Gastrocnemius medialis (tissue), 4 donors: ENCODE data around the gene CCDC171.

ENCODE experiments used
- CTCF ChIP-seq, 5 experiments: fragments of 450-650 bp in 3 of 5; fragments of 200-600 bp in 2 of 5; sonication (generic) in 2 of 5; IDR thresholded peaks in 4 of 5; conservative IDR thresholded peaks in 1 of 5; 1 replicate in 4 of 5; 2 replicates in 1 of 5; pipeline ENCODE4 v1.5.1; 2016 to 2019; ENCODE audit warnings: antibody characterized with exemption in 5 of 5, mild to moderate bottlenecking in 3 of 5, moderate library complexity in 3 of 5
- POLR2A ChIP-seq, 2 donors: fragments of 450-650 bp; IDR thresholded peaks; one replicate each; pipeline ENCODE4 v1.6.1; 2017; ENCODE audit warnings: antibody characterized with exemption in 2 of 2, mild to moderate bottlenecking in 2 of 2, moderate library complexity in 2 of 2

- no peak for TF ChIP-seq CTCF (IDR thresholded peaks at IDR 0.05 in 4 of 5, conservative IDR thresholded peaks at IDR 0.05 in 1 of 5)
- no peak for TF ChIP-seq POLR2A (IDR thresholded peaks at IDR 0.05)
Measured at GRCh38 chr9:15670894-15671293, 118.1 kb downstream of the CCDC171 start.
